Smooth muscle cell (in vitro differentiated cells): ENCODE results near the gene CCL16. TPM values are rescaled to one million over a fixed set of nuclear protein-coding genes. Genes with fewer than 3 reads are reported as not detected.
"Not testable (repeated sequence)": the region's sequence is repeated elsewhere in the genome, so short reads cannot be mapped to it uniquely, and the experiment has no call there.

Experiments used
- DNase-seq: peaks from one replicate; lab custom pipeline; 2025; ENCODE audit not compliant: unreplicated experiment; lab: John Stamatoyannopoulos, UW
- H2AFZ ChIP-seq: fragments of 200-600 bp; sonication (generic); 2 replicates; pipeline ENCODE4 v1.6.0; 2016; ENCODE audit warnings: antibody characterized with exemption, low read depth, mild to moderate bottlenecking
- H3F3A ChIP-seq: fragments of 200-600 bp; sonication (generic); 2 replicates; pipeline ENCODE4 v1.6.0; 2017; ENCODE audit warnings: antibody characterized with exemption, low read depth
- H3K27ac ChIP-seq: fragments of 200-600 bp; sonication (generic); 2 replicates; pipeline ENCODE4 v1.5.1; 2016; ENCODE audit warnings: low read depth, mild to moderate bottlenecking
- H3K27me3 ChIP-seq: fragments of 200-600 bp; sonication (generic); 2 replicates; pipeline ENCODE4 v1.6.1; 2016; ENCODE audit warnings: low read depth, mild to moderate bottlenecking
- H3K36me3 ChIP-seq: fragments of 200-600 bp; sonication (generic); 2 replicates; pipeline ENCODE4 v1.5.1; 2016; ENCODE audit warnings: low read depth
- H3K4me1 ChIP-seq: fragments of 200-600 bp; sonication (generic); 2 replicates; pipeline ENCODE4 v1.5.1; 2016; ENCODE audit warnings: low read depth
- H3K4me2 ChIP-seq: fragments of 200-600 bp; sonication (generic); 2 replicates; pipeline ENCODE4 v1.6.0; 2016; ENCODE audit warnings: mild to moderate bottlenecking
- H3K4me3 ChIP-seq: fragments of 200-600 bp; sonication (generic); 2 replicates; pipeline ENCODE4 v1.5.1; 2016; ENCODE audit warnings: mild to moderate bottlenecking
- H3K79me2 ChIP-seq: fragments of 200-600 bp; sonication (generic); 2 replicates; pipeline ENCODE4 v1.6.0; 2016; ENCODE audit warnings: low read depth, mild to moderate bottlenecking
- H3K9ac ChIP-seq: fragments of 200-600 bp; sonication (generic); 2 replicates; pipeline ENCODE4 v1.6.0; 2016; ENCODE audit warnings: low read depth
- H3K9me3 ChIP-seq: fragments of 200-600 bp; sonication (generic); replicated peaks from 2 replicates; pipeline ENCODE4 v1.5.1; 2016; ENCODE audit warnings: low read depth
- H4K20me1 ChIP-seq: fragments of 200-600 bp; sonication (generic); 2 replicates; pipeline ENCODE4 v1.6.0; 2016; ENCODE audit warnings: low read depth
- CTCF ChIP-seq: fragments of 200-600 bp; sonication (generic); IDR thresholded peaks from 2 replicates; pipeline ENCODE4 v1.5.1; 2017; ENCODE audit warnings: borderline replicate concordance, mild to moderate bottlenecking, antibody characterized with exemption; ENCODE audit not compliant: insufficient read depth, poor library complexity, severe bottlenecking
- WGBS: methylation state at CpG from one replicate; pipeline ENCODE4 v1.1.7; 2016; ENCODE audit warnings: low lambda C conversion rate; 5-methylcytosine and 5-hydroxymethylcytosine counted together
- polyA plus RNA-seq: library from polyadenylated mRNA; unstranded; fragments of >200 nt; fragmentation: Nextera tagmentation; extraction: Ambion mirVana; gene quantifications from 2 replicates; pipeline ENCODE4 v1.2.1, GENCODE V29; 2016
- total RNA-seq: library from RNA; depleted of rRNA; stranded (reverse); fragments of >200 nt; gene quantifications from 2 replicates; pipeline ENCODE4 v1.2.3, GENCODE V29; 2014

The CCL16 gene
- total and polyA plus RNA-seq, 2 experiments from 2014 or later: not detected

- 88% methylated on average over 6 of the region's 6 CpGs for WGBS
- H3K4me1 ChIP-seq: no peaks in the 10 kb centered on the region
- H3K27me3 ChIP-seq: peaks cover 16% of the 10 kb centered on the region
- H3K36me3 ChIP-seq: no peaks in the 10 kb centered on the region
- no peaks in the 10 kb centered on the region for H3F3A ChIP-seq
- no peak overlapping the region for H3K4me3 ChIP-seq
- no peak overlapping the region for H2AFZ ChIP-seq
- no peak overlapping the region for H3K9ac ChIP-seq
- no peaks in the 10 kb centered on the region for H3K9me3 ChIP-seq
- no peak overlapping the region for H3K4me2 ChIP-seq
- H3K79me2 ChIP-seq: no peaks in the 10 kb centered on the region
- no peaks in the 10 kb centered on the region for H4K20me1 ChIP-seq
- no peak overlapping the region for H3K27ac ChIP-seq
- TF ChIP-seq CTCF: no peak
- DNase-seq: no peak
Measured at GRCh38 chr17:36024106-36024869, 43.0 kb upstream of the CCL16 start.

GRCh38 chr17:36019423-36019822 lies 38.1 kb upstream of the CCL16 start:
- peaks cover 22% of the 10 kb centered on the region for H3K27me3 ChIP-seq
- H3K27ac ChIP-seq: no peak overlapping the region
- no peak overlapping the region for H3K9ac ChIP-seq
- 86% methylated on average over 2 of the region's 2 CpGs for WGBS
- H3F3A ChIP-seq: no peaks in the 10 kb centered on the region
- TF ChIP-seq CTCF: no peak
- H3K4me1 ChIP-seq: no peaks in the 10 kb centered on the region
- no peaks in the 10 kb centered on the region for H3K36me3 ChIP-seq
- H4K20me1 ChIP-seq: no peaks in the 10 kb centered on the region
- H3K9me3 ChIP-seq: no peaks in the 10 kb centered on the region
- no peaks in the 10 kb centered on the region for H3K79me2 ChIP-seq
- H2AFZ ChIP-seq: no peak overlapping the region
- H3K4me2 ChIP-seq: no peak overlapping the region
- no peak overlapping the region for H3K4me3 ChIP-seq
- no peak for DNase-seq

- Histone ChIP-seq H3F3A (no peaks in the 10 kb centered on the region), H4K20me1 (no peaks in the 10 kb centered on the region), H3K36me3 (no peaks in the 10 kb centered on the region), H3K27me3 (peaks cover 22% of the 10 kb centered on the region), H3K9ac (no peak within 1 kb of the TSS), H3K27ac (no peak within 1 kb of the TSS), H3K4me2 (no peak within 1 kb of the TSS), H3K4me3 (no peak within 1 kb of the TSS), H3K4me1 (no peaks in the 10 kb centered on the region), H3K79me2 (no peaks in the 10 kb centered on the region), H2AFZ (no peak within 1 kb of the TSS), H3K9me3 (no peaks in the 10 kb centered on the region)
- no peak for DNase-seq
- no peak for TF ChIP-seq CTCF
- WGBS: 70% methylated on average over 6 of the region's 6 CpGs
Measured at GRCh38 chr17:36017799-36018198, 36.5 kb upstream of the CCL16 start, which contains the start of gene CCL23. Gene CCL23 (minus strand): TSS chr17:36017972. CDS start chr17:36017897, 75 bp downstream.

GRCh38 chr17:36016555-36016954 lies 35.3 kb upstream of the CCL16 start:
- no peak for DNase-seq
- Histone ChIP-seq H3K9ac (no peak overlapping the region), H3K4me2 (no peak overlapping the region), H2AFZ (no peak overlapping the region), H3K4me3 (no peak overlapping the region), H4K20me1 (no peaks in the 10 kb centered on the region), H3K27ac (no peak overlapping the region), H3F3A (no peaks in the 10 kb centered on the region), H3K9me3 (no peaks in the 10 kb centered on the region), H3K4me1 (no peaks in the 10 kb centered on the region), H3K27me3 (peaks cover 22% of the 10 kb centered on the region), H3K36me3 (no peaks in the 10 kb centered on the region), H3K79me2 (no peaks in the 10 kb centered on the region)
- TF ChIP-seq CTCF: no peak
- WGBS: 95% methylated on average over 2 of the region's 2 CpGs

- not testable (repeated sequence) for H3K4me3 ChIP-seq, H3K9ac ChIP-seq, H3K9me3 ChIP-seq, H3K4me2 ChIP-seq, H3K27ac ChIP-seq, H2AFZ ChIP-seq, DNase-seq, H4K20me1 ChIP-seq, H3F3A ChIP-seq, H3K79me2 ChIP-seq, H3K4me1 ChIP-seq, H3K36me3 ChIP-seq
- 89% methylated on average over 4 of the region's 4 CpGs for WGBS
- peaks cover 21% of the 10 kb centered on the region for H3K27me3 ChIP-seq
Measured at GRCh38 chr17:36015895-36016294, 34.6 kb upstream of the CCL16 start.
